ENCODE measurements around the gene CCP110. TPM values are rescaled to one million over a fixed set of nuclear protein-coding genes. Genes with fewer than 3 reads are reported as not detected.

Gene CCP110
- total and polyA plus RNA-seq, 4 donors: 7.4 to 67.9 (median 15.4) TPM

- 76 to 82% methylated on average over 6 of the region's 6 CpGs for WGBS, 2 donors
- H3K4me3 ChIP-seq: no peak overlapping the region
- no peak for ATAC-seq (ENCODE audit: insufficient read depth, low FRiP score)
- H3K4me1 ChIP-seq (ENCODE audit: control insufficient read depth in 5 of 5, insufficient read depth in 5 of 5, low read length in 5 of 5): no peaks in the 10 kb centered on the region
- no peak for TF ChIP-seq CTCF (IDR thresholded peaks at IDR 0.05; ENCODE audit: control extremely low read depth, extremely low read depth)
- H3K9me3 ChIP-seq (ENCODE audit: control insufficient read depth in 4 of 4, insufficient read depth in 3 of 4, low read length in 3 of 4): no peaks in the 10 kb centered on the region
- H3K36me3 ChIP-seq (ENCODE audit: control insufficient read depth in 4 of 4, insufficient read depth in 4 of 4, low read length in 4 of 4): peaks cover 0 to 29% (median 15%) of the 10 kb centered on the region in 4 donors
- H3K27ac ChIP-seq (ENCODE audit: low read depth in 1 of 2, low read length in 1 of 2): no peak overlapping the region
- H3K27me3 ChIP-seq (ENCODE audit: control insufficient read depth in 3 of 3, insufficient read depth in 3 of 3, low read length in 2 of 3): no peaks in the 10 kb centered on the region
- no peak for DNase-seq
- no peak overlapping the region for H3K9ac ChIP-seq (ENCODE audit: insufficient read depth in 1 of 2, low read length in 2 of 2)
Measured at GRCh38 chr16:19598805-19599510, 75.2 kb downstream of the CCP110 start.

- Histone ChIP-seq H3K36me3 (ENCODE audit: control insufficient read depth in 4 of 4, insufficient read depth in 4 of 4, low read length in 4 of 4) (peaks cover 0 to 22% (median 16%) of the 10 kb centered on the region in 4 donors), H3K9ac (ENCODE audit: insufficient read depth in 1 of 2, low read length in 2 of 2) (no peak overlapping the region), H3K4me1 (ENCODE audit: control insufficient read depth in 5 of 5, insufficient read depth in 5 of 5, low read length in 5 of 5) (no peaks in the 10 kb centered on the region), H3K9me3 (ENCODE audit: control insufficient read depth in 4 of 4, insufficient read depth in 3 of 4, low read length in 3 of 4) (no peaks in the 10 kb centered on the region), H3K4me3 (no peak overlapping the region), H3K27ac (ENCODE audit: low read depth in 1 of 2, low read length in 1 of 2) (no peak overlapping the region), H3K27me3 (ENCODE audit: control insufficient read depth in 3 of 3, insufficient read depth in 3 of 3, low read length in 2 of 3) (no peaks in the 10 kb centered on the region)
- DNase-seq (no peak), ATAC-seq (ENCODE audit: insufficient read depth, low FRiP score) (no peak)
- TF ChIP-seq CTCF (IDR thresholded peaks at IDR 0.05; ENCODE audit: control extremely low read depth, extremely low read depth): no peak
- WGBS, 2 donors: 81 to 94% methylated on average over 5 of the region's 5 CpGs
Measured at GRCh38 chr16:19599968-19600716, 76.4 kb downstream of the CCP110 start.

- H3K9ac ChIP-seq (ENCODE audit: insufficient read depth in 1 of 2, low read length in 2 of 2): no peak overlapping the region
- H3K4me1 ChIP-seq (ENCODE audit: control insufficient read depth in 5 of 5, insufficient read depth in 5 of 5, low read length in 5 of 5): no peaks in the 10 kb centered on the region
- H3K4me3 ChIP-seq: no peak overlapping the region
- no peaks in the 10 kb centered on the region for H3K9me3 ChIP-seq (ENCODE audit: control insufficient read depth in 4 of 4, insufficient read depth in 3 of 4, low read length in 3 of 4)
- ATAC-seq (ENCODE audit: insufficient read depth, low FRiP score) (no peak), DNase-seq (peak; percentile 45 to 68 (median 60))
- 70 to 75% methylated on average over 13 of the region's 13 CpGs for WGBS, 2 donors
- TF ChIP-seq CTCF (IDR thresholded peaks at IDR 0.05; ENCODE audit: control extremely low read depth, extremely low read depth): peak; percentile 16
- peaks cover 0 to 21% (median 16%) of the 10 kb centered on the region in 4 donors for H3K36me3 ChIP-seq (ENCODE audit: control insufficient read depth in 4 of 4, insufficient read depth in 4 of 4, low read length in 4 of 4)
- no peak overlapping the region for H3K27ac ChIP-seq (ENCODE audit: low read depth in 1 of 2, low read length in 1 of 2)
- H3K27me3 ChIP-seq (ENCODE audit: control insufficient read depth in 3 of 3, insufficient read depth in 3 of 3, low read length in 2 of 3): no peaks in the 10 kb centered on the region
Measured at GRCh38 chr16:19601083-19601976, 77.6 kb downstream of the CCP110 start.

Other genes with a start within 250 kb of the CCP110 start
- not detected for gene CLEC19A, start 238.2 kb upstream of the CCP110 start, total RNA-seq
- under 1 TPM in 1 of 2 donors, not detected in 1; 0.02 TPM for gene CLEC19A, start 238.2 kb upstream of the CCP110 start, polyA plus RNA-seq
- 100 to 1,000 TPM in 1 of 2 donors, 10 to 100 TPM in 1; 56.3 to 129 TPM for gene TMC5, start 106.1 kb upstream of the CCP110 start, total RNA-seq
- 10 to 100 TPM; 43.2 to 50.5 TPM for gene TMC5, start 106.1 kb upstream of the CCP110 start, polyA plus RNA-seq
- gene GDE1, start 1.8 kb upstream of the CCP110 start, total RNA-seq: 10 to 100 TPM; 72.0 to 74.9 TPM
- 10 to 100 TPM; 38.7 to 50.8 TPM for gene GDE1, start 1.8 kb upstream of the CCP110 start, polyA plus RNA-seq
- 10 to 100 TPM; 60.1 to 65.4 TPM for gene VPS35L, start 31.8 kb downstream of the CCP110 start, total RNA-seq
- gene VPS35L, start 31.8 kb downstream of the CCP110 start, polyA plus RNA-seq: 10 to 100 TPM; 27.4 to 34.0 TPM
- gene KNOP1, start 194.3 kb downstream of the CCP110 start, total RNA-seq: 10 to 100 TPM; 12.7 to 14.7 TPM
- gene KNOP1, start 194.3 kb downstream of the CCP110 start, polyA plus RNA-seq: 10 to 100 TPM; 11.7 to 14.2 TPM
- gene IQCK, start 194.3 kb downstream of the CCP110 start, total RNA-seq: 10 to 100 TPM; 26.6 to 27.0 TPM
- 10 to 100 TPM; 12.7 to 14.1 TPM for gene IQCK, start 194.3 kb downstream of the CCP110 start, polyA plus RNA-seq